A549 (cell line): ENCODE results near the gene PRPF40A. TPM values are rescaled to one million over a fixed set of nuclear protein-coding genes. Genes with fewer than 3 reads are reported as not detected.

ENCODE experiments used
- ATAC-seq, 2 experiments: fragments of 200-7000 bp in 1 of 2; fragments of >200 bp in 1 of 2; cut with Nextera tagmentation in 1 of 2; cut with Tn5 transposase in 1 of 2; 3 replicates each; pipeline versions ENCODE4 v1.8.0 to v1.9.1; 2018 to 2020; ENCODE audit warnings: mild to moderate bottlenecking in 1 of 2, moderate library complexity in 1 of 2
- CTCF ChIA-PET: fragments of 300-600 bp; sonication (Branson Sonifier 250); formaldehyde crosslinking; extraction: SDS; loops from one replicate; lab custom pipeline; 2021; ENCODE audit warnings: antibody characterized with exemption, inconsistent platforms; lab: Yijun Ruan, JAX
- POLR2A ChIA-PET: fragments of 350-600 bp; formaldehyde crosslinking; extraction: SDS; loops from one replicate; lab custom pipeline; 2021; ENCODE audit warnings: antibody characterized with exemption, inconsistent platforms; lab: Yijun Ruan, JAX
- DNase-seq, 2 experiments: peaks; one replicate each; pipeline versions ENCODE4 v3.0.0 to v3.0.0-alpha.2; 2011 to 2016; ENCODE audit warnings: low read depth in 1 of 2, low spot score in 1 of 2
- FAIRE-seq: peaks from 2 replicates; lab custom pipeline; 2011; peaks lifted over from hg19 to GRCh38; lab: Jason Lieb, UNC
- H3K27ac ChIP-seq, 2 experiments: fragments of >200 bp; sonication (Bioruptor Twin); formaldehyde crosslinking; 3 replicates each; pipeline ENCODE4 v1.5.1; 2016 to 2017
- H3K4me1 ChIP-seq: fragments of >200 bp; sonication (Bioruptor Twin); formaldehyde crosslinking; 3 replicates; pipeline ENCODE4 v1.6.1; 2016
- H3K4me2 ChIP-seq: fragments of >200 bp; sonication (Bioruptor Twin); formaldehyde crosslinking; 3 replicates; pipeline ENCODE4 v1.6.1; 2016
- H3K4me3 ChIP-seq: fragments of >200 bp; sonication (Bioruptor Twin); formaldehyde crosslinking; 3 replicates; pipeline ENCODE4 v1.5.1; 2016
- H3K9me3 ChIP-seq: fragments of >200 bp; sonication (Bioruptor Twin); formaldehyde crosslinking; 3 replicates; pipeline ENCODE4 v1.6.1; 2016
- CBX8 ChIP-seq: fragments of 200-600 bp; sonication (generic); IDR thresholded peaks from 2 replicates; pipeline ENCODE4 v1.6.1; 2016
- CHD4 ChIP-seq: fragments of 200-600 bp; sonication (generic); IDR thresholded peaks from 2 replicates; pipeline ENCODE4 v1.6.1; 2016; ENCODE audit warnings: antibody characterized with exemption, mild to moderate bottlenecking, borderline replicate concordance
- CTCF ChIP-seq: fragments of >200 bp; sonication (Bioruptor Twin); formaldehyde crosslinking; IDR thresholded peaks from 3 replicates; pipeline ENCODE4 v1.5.1; 2016
- ELK1 ChIP-seq: fragments of 150-350 bp; IDR thresholded peaks from 2 replicates; pipeline ENCODE4 v1.6.1; 2014; ENCODE audit warnings: low read depth, mild to moderate bottlenecking, low read length
- EP300 ChIP-seq, 2 experiments: fragments of >200 bp; sonication (Bioruptor Twin); formaldehyde crosslinking; IDR thresholded peaks; 2 replicates in 1 of 2; 3 replicates in 1 of 2; pipeline ENCODE4 v1.6.1; 2016 to 2017
- ESRRA ChIP-seq: fragments of 150-350 bp; IDR thresholded peaks from 2 replicates; pipeline ENCODE4 v1.6.1; 2014; ENCODE audit warnings: mild to moderate bottlenecking, low read length, borderline replicate concordance
- FOSL2 ChIP-seq, 2 experiments: fragments of 450-650 bp in 1 of 2; fragments of >200 bp in 1 of 2; sonication (Bioruptor Twin) in 1 of 2; formaldehyde crosslinking; IDR thresholded peaks; 2 replicates each; pipeline versions ENCODE4 v1.5.0 to v1.6.1; 2016 to 2020; ENCODE audit warnings: mild to moderate bottlenecking in 1 of 2, moderate library complexity in 1 of 2
- GATA3 ChIP-seq: IDR thresholded peaks from 2 replicates; pipeline ENCODE4 v1.6.1; 2012; ENCODE audit warnings: borderline replicate concordance
- HDAC2 ChIP-seq: fragments of 200-600 bp; sonication (generic); IDR thresholded peaks from 2 replicates; pipeline ENCODE4 v1.6.1; 2016
- HES2 ChIP-seq: fragments of >200 bp; sonication (Bioruptor Twin); formaldehyde crosslinking; IDR thresholded peaks from 2 replicates; pipeline ENCODE4 v1.6.1; 2016
- HOXB13 ChIP-seq: fragments of 250-450 bp; sonication (Bioruptor Pico); IDR thresholded peaks from 2 replicates; pipeline ENCODE4 v1.5.0; 2020; ENCODE audit warnings: low read depth, mild to moderate bottlenecking, moderate library complexity
- HOXB5 ChIP-seq: fragments of 250-450 bp; sonication (Bioruptor Pico); IDR thresholded peaks from 2 replicates; pipeline ENCODE4 v1.5.0; 2020; ENCODE audit warnings: mild to moderate bottlenecking, moderate library complexity
- JUNB ChIP-seq: fragments of >200 bp; sonication (Bioruptor Twin); formaldehyde crosslinking; IDR thresholded peaks from 2 replicates; pipeline ENCODE4 v1.6.1; 2016
- KDM1A ChIP-seq: fragments of 200-600 bp; sonication (generic); IDR thresholded peaks from 2 replicates; pipeline ENCODE4 v1.6.1; 2016; ENCODE audit warnings: low read depth, mild to moderate bottlenecking
- KDM5A ChIP-seq: fragments of 200-600 bp; sonication (generic); IDR thresholded peaks from 2 replicates; pipeline ENCODE4 v1.6.1; 2016; ENCODE audit warnings: antibody characterized with exemption, mild to moderate bottlenecking
- MAFK ChIP-seq: fragments of 450-650 bp; IDR thresholded peaks from 2 replicates; pipeline ENCODE4 v1.6.1; 2014; ENCODE audit not compliant: partially characterized antibody
- NFE2L2 ChIP-seq: fragments of 150-350 bp; conservative IDR thresholded peaks from 2 replicates; pipeline ENCODE4 v1.6.1; 2014; ENCODE audit warnings: low read length
- NR3C1 ChIP-seq: fragments of >200 bp; sonication (Bioruptor Twin); formaldehyde crosslinking; IDR thresholded peaks from 3 replicates; pipeline ENCODE4 v1.6.1; 2017
- POLR2A ChIP-seq: IDR thresholded peaks from 2 replicates; pipeline ENCODE4 v1.6.1; 2012; ENCODE audit warnings: mild to moderate bottlenecking, low read length
- RARB ChIP-seq: fragments of 250-450 bp; sonication (Bioruptor Pico); IDR thresholded peaks from 2 replicates; pipeline ENCODE4 v1.8.0; 2021; ENCODE audit warnings: mild to moderate bottlenecking, moderate library complexity
- RCOR1 ChIP-seq: fragments of 150-350 bp; IDR thresholded peaks from 2 replicates; pipeline ENCODE4 v1.6.1; 2014; ENCODE audit warnings: antibody characterized with exemption, low read length, low read depth
- SMC3 ChIP-seq: fragments of >200 bp; sonication (Bioruptor Twin); formaldehyde crosslinking; IDR thresholded peaks from 3 replicates; pipeline ENCODE4 v1.6.1; 2018; ENCODE audit warnings: inconsistent platforms
- TP53 ChIP-seq: fragments of 250-450 bp; sonication (Bioruptor Pico); IDR thresholded peaks from 2 replicates; pipeline ENCODE4 v1.5.0; 2021; ENCODE audit warnings: mild to moderate bottlenecking, moderate library complexity
- WGBS: methylation state at CpG from one replicate; pipeline ENCODE4 v1.1.6; 2017; ENCODE audit errors: missing lambda C conversion rate; 5-methylcytosine and 5-hydroxymethylcytosine counted together
- polyA plus RNA-seq, 4 experiments: library from polyadenylated mRNA; depleted of rRNA in 3 of 4; stranded (reverse); fragments of >200 nt; fragmentation: RNase III in 1 of 4; extraction: RNeasy Plus Mini Kit Qiagen cat#74134 plus additional on column Dnase treatment in 1 of 4; gene quantifications; 2 replicates in 3 of 4; 3 replicates in 1 of 4; pipeline ENCODE4 v1.2.3, GENCODE V29; 2011 to 2017

PRPF40A gene
- polyA plus RNA-seq, 2 of the 4 experiments (the other 2 are of a cell fraction) = 75.1 to 186 TPM

GRCh38 chr2:152658221-152658620 lies 59.0 kb downstream of the PRPF40A start:
- FAIRE-seq = no peak
- Histone ChIP-seq H3K27ac (no peak overlapping the region), H3K4me1 (no peaks in the 10 kb centered on the region), H3K9me3 (no peaks in the 10 kb centered on the region), H3K4me2 (no peak overlapping the region), H3K4me3 (no peak overlapping the region)
- no peak for TF ChIP-seq ELK1
- peak; percentile 71 for TF ChIP-seq MAFK
- TF ChIP-seq POLR2A = no peak
- no peak for TF ChIP-seq RCOR1
- ChIA-PET CTCF (interaction anchor here (1.2 to 2.1 kb wide), 3 partner anchors 11 to 482 kb away, joined by 3 to 8 read pairs (median 4); partner anchors contain the start of gene STAM2), POLR2A (no interaction called here)
- no peak for ATAC-seq
- DNase-seq = no peak
- WGBS = 84% methylated on average over 1 of the region's 1 CpG

- H3K4me1 ChIP-seq = no peaks in the 10 kb centered on the region
- ATAC-seq = no peak
Observed at GRCh38 chr2:152657043-152657442, 60.2 kb downstream of the PRPF40A start.

GRCh38 chr2:152655880-152656279 lies 61.4 kb downstream of the PRPF40A start:
- no peak for DNase-seq
- no peak overlapping the region for H3K4me2 ChIP-seq
- CTCF ChIA-PET = no interaction called here
- no peaks in the 10 kb centered on the region for H3K9me3 ChIP-seq
- H3K4me1 ChIP-seq = no peaks in the 10 kb centered on the region
- no peak for ATAC-seq
- H3K4me3 ChIP-seq = no peak overlapping the region
- TF ChIP-seq TP53 (CRISPR knock-in tag) = no peak
- no peak for TF ChIP-seq CHD4
- no peak for TF ChIP-seq CBX8
- no peak for TF ChIP-seq GATA3
- no peak for TF ChIP-seq KDM1A
- TF ChIP-seq POLR2A = no peak
- no peak for TF ChIP-seq SMC3
- TF ChIP-seq NR3C1 = no peak
- no peak for TF ChIP-seq HOXB5 (CRISPR knock-in tag)
- TF ChIP-seq RARB (CRISPR knock-in tag) = no peak
- H3K27ac ChIP-seq = no peak overlapping the region
- 98% methylated on average over 1 of the region's 1 CpG for WGBS
- FAIRE-seq = no peak
- POLR2A ChIA-PET = no interaction called here

More at GRCh38 chr2:152657043-152657442, 60.2 kb downstream of the PRPF40A start:
- H3K4me3 ChIP-seq = no peak overlapping the region
- ChIA-PET POLR2A (no interaction called here), CTCF (interaction anchor here (1.2 kb wide), 1 partner anchor 481 kb away, joined by 3 read pairs; the partner anchor contains the start of gene STAM2)
- H3K4me2 ChIP-seq = no peak overlapping the region
- DNase-seq (no peak), FAIRE-seq (no peak)
- no peaks in the 10 kb centered on the region for H3K9me3 ChIP-seq
- TF ChIP-seq JUNB (no peak), HOXB13 (CRISPR knock-in tag) (no peak), KDM5A (no peak), FOSL2 (IDR thresholded peaks at IDR 0.05) (no peak), FOSL2 (CRISPR knock-in tag; IDR thresholded peaks at IDR 0.05) (no peak), CTCF (no peak), NFE2L2 (no peak), ESRRA (no peak), POLR2A (no peak), EP300 (IDR thresholded peaks at IDR 0.05) (no peak), HDAC2 (no peak), HES2 (no peak)
- WGBS = 90% methylated on average over 4 of the region's 4 CpGs
- no peak overlapping the region for H3K27ac ChIP-seq
